H1 (cell line): ENCODE results near the gene DLX5. TPM values are rescaled to one million over a fixed set of nuclear protein-coding genes. Genes with fewer than 3 reads are reported as not detected.

ENCODE experiments used
- CREB1 ChIP-seq: IDR thresholded peaks from 2 replicates; pipeline ENCODE4 v1.6.1; 2012; ENCODE audit warnings: inconsistent platforms
- EP300 ChIP-seq, 2 experiments: IDR thresholded peaks; 1 replicate in 1 of 2; 2 replicates in 1 of 2; pipeline ENCODE4 v1.6.1; 2011 to 2012; ENCODE audit warnings: low read depth in 2 of 2, low read length in 2 of 2, mild to moderate bottlenecking in 2 of 2, borderline replicate concordance in 1 of 2, inconsistent platforms in 1 of 2, moderate library complexity in 1 of 2
- NANOG ChIP-seq: IDR thresholded peaks from 2 replicates; pipeline ENCODE4 v1.6.1; 2011; ENCODE audit warnings: low read length, low read depth, mild to moderate bottlenecking, inconsistent platforms; ENCODE audit not compliant: insufficient read depth, poor library complexity, severe bottlenecking
- POLR2AphosphoS5 ChIP-seq: IDR thresholded peaks from 2 replicates; pipeline ENCODE4 v1.6.1; 2011; ENCODE audit warnings: low read depth, low read length
- RFX5 ChIP-seq: IDR thresholded peaks from 2 replicates; pipeline ENCODE4 v1.6.1; 2011; ENCODE audit warnings: low read depth, low read length, improper control_type of control experiment, borderline replicate concordance
- TCF12 ChIP-seq: IDR thresholded peaks from 2 replicates; pipeline ENCODE4 v1.6.1; 2011; ENCODE audit warnings: low read depth, mild to moderate bottlenecking, low read length
- polyA plus RNA-seq, 7 experiments: library from polyadenylated mRNA; depleted of rRNA in 3 of 7; stranded (reverse) in 5 of 7; unstranded in 2 of 7; fragments of >200 nt in 5 of 7; fragments of 200-250 nt in 2 of 7; gene quantifications; 1 replicate in 5 of 7; 2 replicates in 1 of 7; 4 replicates in 1 of 7; pipeline versions ENCODE4 v1.2.1 to v1.2.3, GENCODE V29; 2011 to 2013; ENCODE audit warnings: missing spikeins in 2 of 7, mixed read lengths in 2 of 7
- total RNA-seq: library from RNA; stranded (reverse); fragmentation: NEBNext Ultra II Directional; extraction: Animal tissue kit (Norgen Biotek cat#: 25700); gene quantifications from 2 replicates; pipeline ENCODE4 v1.2.1, GENCODE V29; 2021
- TF ChIP-seq, protein P1 (sequence below): fragments of 300-600 bp; sonication (generic); IDR thresholded peaks from 2 replicates; pipeline ENCODE4 v1.7.1; 2012; ENCODE audit warnings: low read length, moderate library complexity, mild to moderate bottlenecking, inconsistent platforms; ENCODE audit not compliant: insufficient replicate concordance
- TF ChIP-seq, protein P2 (sequence below): IDR thresholded peaks from 2 replicates; pipeline ENCODE4 v1.6.1; 2011; ENCODE audit warnings: low read depth, mild to moderate bottlenecking, low read length; ENCODE audit not compliant: insufficient read depth

Gene DLX5
- total and polyA plus RNA-seq, 2 of the 8 experiments (the other 6 are each of a cell fraction or from before 2014, with no cell fraction given): not detected

DNA sequence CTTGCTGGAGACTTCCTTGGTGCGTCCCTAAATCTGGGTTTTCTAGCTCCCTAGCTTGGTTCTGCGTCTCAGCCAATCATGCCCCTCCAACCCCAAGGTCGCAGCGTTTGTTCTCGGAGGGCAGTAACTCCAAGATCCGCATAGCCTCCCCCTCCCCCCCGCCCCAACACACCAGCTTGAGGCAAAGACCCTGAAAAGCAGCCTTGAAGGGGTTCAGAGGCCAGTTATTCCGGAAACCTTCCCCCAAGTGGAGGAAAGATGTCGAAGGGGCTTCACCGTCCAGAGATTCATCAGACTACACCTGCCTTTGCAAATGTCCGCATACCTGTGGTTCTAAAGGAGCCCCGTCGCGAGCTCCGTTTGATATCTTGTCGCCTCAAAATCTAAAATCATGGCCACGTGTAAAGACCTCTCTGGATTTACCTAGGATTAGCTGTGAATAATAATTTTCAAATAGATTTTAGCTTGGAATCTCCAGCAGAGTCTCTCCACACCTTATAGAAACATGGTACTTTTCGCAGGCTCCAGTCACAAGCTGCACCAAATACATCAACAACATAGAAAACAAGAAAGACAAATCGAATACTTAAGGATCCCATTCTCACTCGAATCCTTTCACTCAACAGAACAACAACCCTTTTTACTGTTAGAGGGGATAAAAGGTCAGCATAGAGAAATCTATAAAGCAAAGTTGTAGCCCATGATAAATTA lies 11.3 kb downstream of the DLX5 start (continued):
- TF ChIP-seq, protein P1, sequence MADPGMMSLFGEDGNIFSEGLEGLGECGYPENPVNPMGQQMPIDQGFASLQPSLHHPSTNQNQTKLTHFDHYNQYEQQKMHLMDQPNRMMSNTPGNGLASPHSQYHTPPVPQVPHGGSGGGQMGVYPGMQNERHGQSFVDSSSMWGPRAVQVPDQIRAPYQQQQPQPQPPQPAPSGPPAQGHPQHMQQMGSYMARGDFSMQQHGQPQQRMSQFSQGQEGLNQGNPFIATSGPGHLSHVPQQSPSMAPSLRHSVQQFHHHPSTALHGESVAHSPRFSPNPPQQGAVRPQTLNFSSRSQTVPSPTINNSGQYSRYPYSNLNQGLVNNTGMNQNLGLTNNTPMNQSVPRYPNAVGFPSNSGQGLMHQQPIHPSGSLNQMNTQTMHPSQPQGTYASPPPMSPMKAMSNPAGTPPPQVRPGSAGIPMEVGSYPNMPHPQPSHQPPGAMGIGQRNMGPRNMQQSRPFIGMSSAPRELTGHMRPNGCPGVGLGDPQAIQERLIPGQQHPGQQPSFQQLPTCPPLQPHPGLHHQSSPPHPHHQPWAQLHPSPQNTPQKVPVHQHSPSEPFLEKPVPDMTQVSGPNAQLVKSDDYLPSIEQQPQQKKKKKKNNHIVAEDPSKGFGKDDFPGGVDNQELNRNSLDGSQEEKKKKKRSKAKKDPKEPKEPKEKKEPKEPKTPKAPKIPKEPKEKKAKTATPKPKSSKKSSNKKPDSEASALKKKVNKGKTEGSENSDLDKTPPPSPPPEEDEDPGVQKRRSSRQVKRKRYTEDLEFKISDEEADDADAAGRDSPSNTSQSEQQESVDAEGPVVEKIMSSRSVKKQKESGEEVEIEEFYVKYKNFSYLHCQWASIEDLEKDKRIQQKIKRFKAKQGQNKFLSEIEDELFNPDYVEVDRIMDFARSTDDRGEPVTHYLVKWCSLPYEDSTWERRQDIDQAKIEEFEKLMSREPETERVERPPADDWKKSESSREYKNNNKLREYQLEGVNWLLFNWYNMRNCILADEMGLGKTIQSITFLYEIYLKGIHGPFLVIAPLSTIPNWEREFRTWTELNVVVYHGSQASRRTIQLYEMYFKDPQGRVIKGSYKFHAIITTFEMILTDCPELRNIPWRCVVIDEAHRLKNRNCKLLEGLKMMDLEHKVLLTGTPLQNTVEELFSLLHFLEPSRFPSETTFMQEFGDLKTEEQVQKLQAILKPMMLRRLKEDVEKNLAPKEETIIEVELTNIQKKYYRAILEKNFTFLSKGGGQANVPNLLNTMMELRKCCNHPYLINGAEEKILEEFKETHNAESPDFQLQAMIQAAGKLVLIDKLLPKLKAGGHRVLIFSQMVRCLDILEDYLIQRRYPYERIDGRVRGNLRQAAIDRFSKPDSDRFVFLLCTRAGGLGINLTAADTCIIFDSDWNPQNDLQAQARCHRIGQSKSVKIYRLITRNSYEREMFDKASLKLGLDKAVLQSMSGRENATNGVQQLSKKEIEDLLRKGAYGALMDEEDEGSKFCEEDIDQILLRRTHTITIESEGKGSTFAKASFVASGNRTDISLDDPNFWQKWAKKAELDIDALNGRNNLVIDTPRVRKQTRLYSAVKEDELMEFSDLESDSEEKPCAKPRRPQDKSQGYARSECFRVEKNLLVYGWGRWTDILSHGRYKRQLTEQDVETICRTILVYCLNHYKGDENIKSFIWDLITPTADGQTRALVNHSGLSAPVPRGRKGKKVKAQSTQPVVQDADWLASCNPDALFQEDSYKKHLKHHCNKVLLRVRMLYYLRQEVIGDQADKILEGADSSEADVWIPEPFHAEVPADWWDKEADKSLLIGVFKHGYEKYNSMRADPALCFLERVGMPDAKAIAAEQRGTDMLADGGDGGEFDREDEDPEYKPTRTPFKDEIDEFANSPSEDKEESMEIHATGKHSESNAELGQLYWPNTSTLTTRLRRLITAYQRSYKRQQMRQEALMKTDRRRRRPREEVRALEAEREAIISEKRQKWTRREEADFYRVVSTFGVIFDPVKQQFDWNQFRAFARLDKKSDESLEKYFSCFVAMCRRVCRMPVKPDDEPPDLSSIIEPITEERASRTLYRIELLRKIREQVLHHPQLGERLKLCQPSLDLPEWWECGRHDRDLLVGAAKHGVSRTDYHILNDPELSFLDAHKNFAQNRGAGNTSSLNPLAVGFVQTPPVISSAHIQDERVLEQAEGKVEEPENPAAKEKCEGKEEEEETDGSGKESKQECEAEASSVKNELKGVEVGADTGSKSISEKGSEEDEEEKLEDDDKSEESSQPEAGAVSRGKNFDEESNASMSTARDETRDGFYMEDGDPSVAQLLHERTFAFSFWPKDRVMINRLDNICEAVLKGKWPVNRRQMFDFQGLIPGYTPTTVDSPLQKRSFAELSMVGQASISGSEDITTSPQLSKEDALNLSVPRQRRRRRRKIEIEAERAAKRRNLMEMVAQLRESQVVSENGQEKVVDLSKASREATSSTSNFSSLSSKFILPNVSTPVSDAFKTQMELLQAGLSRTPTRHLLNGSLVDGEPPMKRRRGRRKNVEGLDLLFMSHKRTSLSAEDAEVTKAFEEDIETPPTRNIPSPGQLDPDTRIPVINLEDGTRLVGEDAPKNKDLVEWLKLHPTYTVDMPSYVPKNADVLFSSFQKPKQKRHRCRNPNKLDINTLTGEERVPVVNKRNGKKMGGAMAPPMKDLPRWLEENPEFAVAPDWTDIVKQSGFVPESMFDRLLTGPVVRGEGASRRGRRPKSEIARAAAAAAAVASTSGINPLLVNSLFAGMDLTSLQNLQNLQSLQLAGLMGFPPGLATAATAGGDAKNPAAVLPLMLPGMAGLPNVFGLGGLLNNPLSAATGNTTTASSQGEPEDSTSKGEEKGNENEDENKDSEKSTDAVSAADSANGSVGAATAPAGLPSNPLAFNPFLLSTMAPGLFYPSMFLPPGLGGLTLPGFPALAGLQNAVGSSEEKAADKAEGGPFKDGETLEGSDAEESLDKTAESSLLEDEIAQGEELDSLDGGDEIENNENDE: no peak
- no peak for TF ChIP-seq RFX5
- TF ChIP-seq NANOG: no peak
- TF ChIP-seq POLR2AphosphoS5: peak; percentile 66
- TF ChIP-seq EP300 (IDR thresholded peaks at IDR 0.05; ENCODE audit: borderline replicate concordance in 1 of 2, low read depth in 2 of 2, low read length in 2 of 2): no peak
- TF ChIP-seq TCF12: no peak
- TF ChIP-seq, protein P2, sequence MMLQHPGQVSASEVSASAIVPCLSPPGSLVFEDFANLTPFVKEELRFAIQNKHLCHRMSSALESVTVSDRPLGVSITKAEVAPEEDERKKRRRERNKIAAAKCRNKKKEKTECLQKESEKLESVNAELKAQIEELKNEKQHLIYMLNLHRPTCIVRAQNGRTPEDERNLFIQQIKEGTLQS: no peak
- TF ChIP-seq CREB1: no peak
